Cerebellar nuclear complex (tissue), 1 donor: ENCODE data around the gene SPOUT1.
A peak's percentile ranks its signal among the peaks of the same experiment; 100 is the strongest.
"Not testable (repeated sequence)": the region's sequence is repeated elsewhere in the genome, so short reads cannot be mapped to it uniquely, and the experiment has no call there.

Experiments
- DNase-seq, 2 experiments: peaks; one replicate each; lab custom pipeline; 2025; lab: John Stamatoyannopoulos, UW

The SPOUT1 gene

DNA sequence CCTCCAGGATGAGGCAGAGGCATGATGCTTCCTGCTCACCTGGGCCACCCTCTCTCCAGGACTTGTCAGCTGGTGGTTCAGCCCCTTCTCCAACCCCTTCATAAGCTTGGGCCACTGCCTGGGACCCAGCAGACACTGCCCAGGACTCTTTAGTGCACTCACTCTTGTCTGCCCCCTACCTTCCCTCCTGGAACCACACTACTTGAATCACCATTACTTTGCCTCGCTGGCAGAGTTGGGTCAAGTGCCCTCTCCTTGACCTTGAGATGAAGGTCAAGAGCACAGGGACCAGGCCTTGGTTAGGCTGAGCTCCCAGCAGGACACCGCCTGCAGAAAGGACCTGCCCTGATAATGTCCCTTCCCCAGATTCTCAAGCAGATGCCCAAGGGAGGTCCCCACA, 19.8 kb downstream of the SPOUT1 start:
- no peak for DNase-seq

DNA sequence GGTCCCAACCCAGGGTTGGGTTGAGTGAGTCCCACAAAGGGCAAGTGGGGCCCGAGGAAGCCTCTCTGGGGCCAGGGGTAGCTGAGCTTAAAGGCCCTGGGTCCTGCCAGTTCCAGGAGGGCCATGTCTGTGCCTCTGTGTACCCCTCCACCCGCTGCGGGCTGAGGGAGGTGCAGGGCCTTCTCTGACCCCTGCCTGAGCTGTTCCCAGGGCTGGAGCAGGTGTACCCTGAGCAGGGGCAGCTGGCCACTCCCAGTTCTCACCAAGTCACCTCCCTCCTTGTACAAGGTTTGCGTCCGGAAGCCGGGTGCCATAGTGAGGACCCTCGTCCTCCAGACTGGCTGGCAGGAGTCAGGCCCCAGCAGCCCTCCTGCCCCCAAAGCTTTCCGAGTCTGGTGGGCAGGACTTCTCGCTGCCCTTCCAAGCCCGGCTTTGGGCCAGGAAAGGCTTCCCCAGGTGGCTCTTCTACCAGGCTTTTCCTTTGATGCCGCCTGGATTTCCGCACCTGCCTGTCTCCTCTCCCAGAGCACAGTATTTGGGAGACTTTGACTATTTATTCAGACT, 20.5 kb downstream of the SPOUT1 start:
- DNase-seq: no peak

DNA sequence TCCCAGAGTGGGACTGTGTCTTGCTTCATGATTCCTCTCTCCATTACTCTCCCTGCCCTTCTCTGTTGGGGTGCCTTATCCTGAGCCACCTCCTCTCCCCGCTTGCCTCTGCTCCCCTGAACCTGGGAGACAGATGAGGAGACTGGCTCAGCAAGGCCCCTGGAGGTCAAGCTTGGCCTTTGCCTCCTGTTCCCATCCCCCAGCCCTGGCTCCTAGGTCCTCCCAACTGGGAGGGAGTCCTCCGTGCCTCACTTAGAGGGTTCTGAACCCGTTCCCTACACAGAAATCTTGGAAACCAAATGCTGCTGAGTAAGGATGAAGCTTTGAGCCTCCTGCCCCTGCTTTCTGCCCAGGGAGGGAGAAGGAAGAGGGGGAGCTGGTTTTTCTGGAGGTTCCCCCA, 21.1 kb downstream of the SPOUT1 start:
- no peak for DNase-seq

DNA sequence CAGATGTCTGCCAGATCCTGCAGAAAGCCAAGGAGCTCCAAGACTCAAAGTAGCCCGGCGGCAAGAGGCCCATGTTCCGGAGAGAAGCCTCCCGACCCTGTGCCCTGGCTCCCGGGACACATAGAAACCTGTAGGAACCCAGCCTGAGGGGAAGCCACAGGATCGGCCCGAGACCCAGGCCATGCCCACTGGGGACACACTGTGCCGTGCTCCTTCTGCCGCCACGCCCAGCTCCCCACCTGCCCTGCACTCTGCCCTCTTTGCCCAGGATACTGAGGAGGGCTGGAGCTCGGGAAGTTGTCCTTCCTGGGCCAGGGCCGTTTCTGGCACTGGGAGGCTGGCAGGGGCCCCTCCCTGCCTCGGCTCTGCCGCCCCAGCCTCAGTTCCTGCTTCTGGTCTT, 21.8 kb downstream of the SPOUT1 start:
- DNase-seq: no peak

DNA sequence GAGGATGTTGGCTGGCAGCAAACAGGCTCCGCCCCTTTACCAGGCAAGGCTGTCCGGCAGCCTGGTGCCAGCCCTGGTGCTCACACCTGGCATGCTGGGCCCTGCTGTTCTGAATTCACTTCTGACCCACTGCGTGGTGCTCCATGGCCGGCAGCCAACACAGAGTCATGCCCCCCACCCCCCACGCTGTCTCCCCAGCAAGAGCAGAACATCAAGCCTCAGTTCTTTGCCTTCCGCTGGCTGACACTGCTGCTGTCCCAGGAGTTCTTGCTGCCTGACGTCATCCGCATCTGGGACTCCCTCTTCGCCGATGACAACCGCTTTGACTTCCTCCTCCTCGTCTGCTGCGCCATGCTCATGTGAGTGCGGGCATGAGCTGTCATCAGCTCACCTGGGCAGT, 23.9 kb downstream of the SPOUT1 start:
- no peak for DNase-seq

DNA sequence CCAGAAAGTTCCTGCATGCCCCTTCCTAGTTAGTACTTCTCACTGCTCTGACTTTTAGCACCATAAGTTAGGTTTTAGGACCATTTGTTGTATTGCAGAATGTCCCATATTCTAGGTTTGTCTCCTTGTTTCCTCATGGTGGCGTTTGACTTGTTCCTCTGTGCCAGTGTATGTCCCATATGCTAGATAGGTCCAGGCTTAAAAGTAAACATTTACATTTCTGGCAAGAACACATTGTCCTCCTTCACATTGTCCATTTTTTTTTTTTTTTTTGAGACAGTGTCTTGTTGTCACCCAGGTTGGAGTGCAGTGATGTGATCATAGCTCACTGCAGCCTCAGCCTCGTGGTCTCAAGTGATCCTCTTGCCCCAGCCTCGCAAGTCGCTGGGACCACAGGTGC, 27.1 kb downstream of the SPOUT1 start:
- no peak for DNase-seq

DNA sequence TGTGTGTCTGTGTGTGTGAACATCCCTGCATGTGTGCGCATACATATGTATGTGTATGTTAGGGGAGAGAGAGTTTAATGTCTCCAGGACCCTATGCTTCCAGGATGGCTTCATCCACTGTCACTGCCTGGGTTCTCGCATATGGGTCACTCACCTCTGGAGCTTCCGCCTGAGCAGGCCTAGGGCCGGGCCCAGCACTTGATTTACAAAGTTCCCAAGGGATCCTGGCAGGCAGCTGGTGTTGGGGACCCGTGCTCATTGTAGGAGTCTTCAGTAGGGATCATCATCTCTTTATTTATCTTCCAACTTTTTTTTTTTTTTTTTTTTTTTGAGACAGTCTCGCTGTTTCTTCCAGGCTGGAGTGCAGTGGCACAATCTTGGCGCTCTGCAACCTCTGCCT, 29.5 kb downstream of the SPOUT1 start:
- no peak for DNase-seq

DNA sequence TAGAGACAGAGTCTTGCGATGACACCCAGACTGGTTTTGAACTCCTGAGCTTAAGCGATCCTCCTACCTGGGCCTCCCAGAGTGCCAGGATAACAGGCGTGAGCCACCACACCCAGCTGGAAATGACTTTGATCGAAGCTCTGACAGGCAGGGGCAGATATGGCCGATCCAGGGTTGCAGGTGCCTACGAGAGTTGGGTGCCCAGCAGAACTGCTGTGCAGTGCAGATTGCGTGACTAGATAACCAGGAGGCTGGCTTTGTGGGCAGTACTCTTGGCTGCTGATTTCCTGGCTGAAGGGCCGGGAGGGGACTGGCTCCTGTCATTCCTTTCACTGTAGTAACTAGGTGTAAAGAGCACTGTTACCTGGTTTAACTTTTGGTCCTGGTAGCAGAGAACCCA, 30.7 kb downstream of the SPOUT1 start:
- DNase-seq: no peak

DNA sequence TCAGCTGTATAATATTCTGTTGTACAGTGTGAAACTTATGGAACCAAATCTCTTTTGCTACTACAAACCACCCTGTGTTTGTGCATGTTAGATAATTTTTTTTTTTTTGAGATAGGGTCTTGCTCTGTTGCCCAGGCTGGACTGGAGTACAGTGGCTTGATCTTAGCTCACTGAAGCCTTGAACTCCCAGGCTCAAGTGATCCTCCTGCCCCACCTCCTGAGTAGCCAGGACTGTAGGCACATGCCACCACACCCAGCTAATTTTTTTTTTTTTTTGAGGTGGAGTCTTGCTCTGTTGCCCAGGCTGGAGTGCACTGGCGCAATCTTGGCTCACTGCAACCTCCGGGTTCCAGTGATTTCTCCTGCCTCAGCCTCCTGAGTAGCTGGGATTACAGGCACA, 34.6 kb downstream of the SPOUT1 start:
- not testable (repeated sequence) for DNase-seq

DNA sequence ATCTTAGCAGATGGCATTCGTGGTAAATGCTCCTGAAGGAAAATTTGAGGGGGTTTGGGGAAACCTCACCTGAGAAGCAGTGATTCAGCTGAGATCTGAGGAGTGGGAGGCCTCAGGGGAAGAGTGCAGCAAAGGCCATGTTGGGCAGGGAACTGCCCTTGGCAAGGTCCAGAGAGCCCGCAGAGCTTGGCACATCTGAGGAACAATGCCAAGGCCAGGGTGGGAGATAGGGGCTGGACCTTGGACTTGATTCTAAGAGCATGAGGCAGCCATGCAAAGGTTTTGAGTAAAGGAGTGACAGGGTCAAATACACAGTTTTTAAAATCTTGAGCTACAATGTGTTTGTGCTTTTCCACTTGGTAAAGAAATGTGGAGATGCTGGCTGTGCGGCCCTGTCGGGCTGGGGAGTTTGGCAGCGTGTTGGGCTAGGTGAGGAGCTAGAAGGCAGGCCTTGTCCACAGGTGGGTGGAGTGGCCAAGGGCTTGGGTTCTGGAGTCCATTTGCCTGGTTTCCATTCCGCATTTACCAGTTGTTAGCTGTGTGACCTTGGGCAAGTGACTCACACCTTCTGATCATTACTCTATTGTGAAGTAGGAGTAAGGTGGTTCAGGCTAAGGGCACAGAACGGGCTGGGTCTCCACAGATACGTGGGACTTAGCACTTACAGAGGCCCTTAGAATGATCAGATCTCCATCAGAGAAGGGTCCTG, 36.5 kb downstream of the SPOUT1 start:
- DNase-seq: no peak

DNA sequence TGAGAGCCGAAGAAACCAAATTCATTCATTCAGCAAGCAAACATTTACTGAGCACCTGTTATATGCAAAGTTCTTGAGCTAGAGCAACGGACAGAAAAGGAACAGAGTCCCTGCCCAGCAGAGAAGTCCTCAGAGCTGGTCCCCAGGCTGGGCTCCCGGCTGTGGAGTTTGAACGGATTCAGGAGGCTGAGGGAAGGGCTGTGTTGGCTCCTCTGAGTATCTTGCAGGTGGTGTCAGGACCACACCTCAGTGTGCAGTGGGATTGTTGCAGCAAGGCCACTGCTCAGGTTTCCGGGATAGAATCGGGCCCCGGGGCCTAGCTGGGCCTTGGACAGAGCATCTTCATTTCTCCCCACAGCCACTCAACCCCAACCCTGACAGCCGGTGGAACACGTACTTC, 37.5 kb downstream of the SPOUT1 start:
- DNase-seq: no peak

DNA sequence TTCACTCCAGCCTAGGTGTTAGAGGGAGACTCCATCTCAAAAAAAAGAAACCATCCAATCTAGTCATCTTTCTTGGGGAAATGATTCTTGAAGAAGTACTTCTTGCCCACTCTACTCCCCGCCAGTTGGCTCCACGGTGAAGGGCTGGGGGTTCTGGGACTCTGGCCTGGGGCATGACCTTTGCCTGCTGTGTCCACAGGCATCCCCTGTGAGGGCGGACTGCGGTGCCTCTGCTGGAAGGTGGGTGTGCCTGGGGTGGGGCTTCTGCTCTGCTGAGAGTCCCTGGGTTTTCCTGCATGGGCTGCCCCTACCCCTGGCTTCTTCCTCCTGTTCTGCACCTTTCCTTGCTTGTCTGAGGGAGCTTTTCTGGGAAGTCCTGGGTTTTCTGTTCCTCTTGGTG, 39.1 kb downstream of the SPOUT1 start:
- no peak for DNase-seq

DNA sequence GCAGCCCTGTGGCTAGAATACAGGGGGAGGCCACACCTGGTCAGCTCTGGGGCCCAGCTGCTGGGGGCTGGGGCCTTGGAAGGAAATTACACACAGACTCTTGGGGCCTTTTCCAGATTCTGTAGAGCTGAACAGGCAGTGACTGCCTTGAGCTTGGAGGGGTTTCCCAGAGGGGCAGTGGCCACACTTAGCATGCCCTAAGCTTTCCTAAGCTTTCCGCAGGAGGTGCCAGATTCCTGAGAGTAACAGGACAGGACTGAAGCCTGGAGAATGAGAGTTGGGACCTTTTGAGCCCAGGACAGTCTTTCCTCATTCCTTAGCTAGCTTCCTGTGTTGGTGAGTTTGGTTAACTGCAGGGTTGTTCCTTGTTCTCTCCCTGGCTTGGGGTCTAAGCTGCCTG, 41.1 kb downstream of the SPOUT1 start:
- DNase-seq: no peak

DNA sequence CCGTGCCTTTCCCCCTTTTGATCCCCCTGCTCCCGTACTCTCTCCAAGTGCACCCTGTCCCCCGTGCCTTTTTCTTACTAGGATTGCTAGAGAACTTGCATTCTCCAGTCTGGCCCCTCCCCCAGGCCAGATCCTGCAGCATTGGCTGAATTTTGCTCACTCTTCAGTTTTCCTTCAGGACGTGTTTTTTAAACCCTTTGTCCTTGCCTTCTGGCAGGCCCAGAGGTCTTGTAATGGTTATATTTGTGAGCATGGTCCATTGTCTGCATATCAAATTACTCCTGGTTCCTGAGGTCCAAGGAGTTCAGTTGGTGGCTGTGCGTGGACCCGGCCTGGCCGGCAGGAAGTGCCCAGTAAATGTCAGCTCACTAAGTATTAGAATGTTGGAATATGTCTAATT, 41.9 kb downstream of the SPOUT1 start:
- DNase-seq: no peak

DNA sequence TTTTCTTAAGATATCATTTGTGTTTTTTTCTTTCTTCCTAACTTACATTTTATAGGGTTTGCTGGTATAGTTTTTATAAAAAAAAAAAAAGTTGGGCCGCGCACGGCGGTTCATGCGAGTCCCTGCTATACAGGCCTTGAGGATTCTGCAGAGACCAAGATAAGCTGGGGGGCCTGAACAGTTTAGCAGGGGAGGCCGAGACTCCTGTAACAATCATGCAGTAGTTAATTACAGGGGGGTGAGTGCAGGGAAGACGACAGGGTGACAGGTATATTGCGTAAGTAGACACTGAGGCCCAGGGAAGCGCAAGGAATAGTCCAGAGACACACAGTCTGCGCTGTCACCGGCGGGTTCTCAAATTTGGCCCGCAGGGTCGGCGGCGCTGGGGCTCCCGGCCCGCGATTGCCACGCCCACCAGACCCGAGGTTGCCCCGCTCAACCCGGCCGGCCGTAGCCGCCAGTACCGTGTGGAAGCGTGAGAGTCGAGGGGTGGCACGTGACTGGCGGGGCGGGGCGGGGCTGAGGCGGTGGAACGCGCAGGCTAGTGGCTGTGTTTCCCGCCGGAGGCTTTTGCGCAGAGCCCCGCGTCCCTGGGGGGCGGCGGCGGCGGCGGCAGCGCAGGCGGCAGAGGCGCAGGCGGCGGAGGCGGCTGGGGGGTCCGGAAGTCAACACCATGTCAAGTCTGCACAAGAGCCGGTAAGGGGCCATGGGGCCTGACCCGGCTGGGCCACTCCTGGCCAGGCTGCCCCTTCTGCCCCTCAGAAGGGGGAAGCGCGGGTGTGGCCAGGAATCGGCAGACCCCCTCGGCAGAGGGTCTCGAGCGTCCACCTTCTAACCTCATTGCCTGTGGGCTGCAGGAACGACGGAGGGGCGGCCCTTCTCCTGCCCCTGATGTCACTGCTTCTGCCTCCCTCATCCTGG, 42.7 kb downstream of the SPOUT1 start, which contains the start of gene TBC1D13:
TSS of gene TBC1D13 (plus strand) at position 573 of the 921 bp plus-strand sequence. CDS start at position 674, 101 bp downstream.
- DNase-seq: peak in 1 of 2 experiments; percentile 54

DNA sequence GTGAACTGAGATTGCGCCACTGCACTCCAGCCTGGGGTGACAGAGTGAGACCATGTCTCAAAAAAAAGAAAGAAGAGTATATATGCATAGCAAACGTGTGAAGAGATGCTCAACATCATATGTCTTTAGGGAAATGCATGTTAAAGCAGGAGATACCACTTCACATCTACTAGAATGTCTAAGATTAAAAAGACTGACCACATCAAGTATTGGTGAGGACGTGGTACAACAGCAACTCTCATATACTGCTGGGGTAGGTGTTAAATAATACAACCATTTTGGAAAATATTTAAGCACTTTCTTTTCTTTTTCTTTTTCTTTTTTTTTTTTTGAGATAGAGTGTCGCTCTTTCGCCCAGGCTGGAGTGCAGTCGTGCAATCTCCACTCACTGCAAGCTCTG, 44.2 kb downstream of the SPOUT1 start:
- DNase-seq: no peak

DNA sequence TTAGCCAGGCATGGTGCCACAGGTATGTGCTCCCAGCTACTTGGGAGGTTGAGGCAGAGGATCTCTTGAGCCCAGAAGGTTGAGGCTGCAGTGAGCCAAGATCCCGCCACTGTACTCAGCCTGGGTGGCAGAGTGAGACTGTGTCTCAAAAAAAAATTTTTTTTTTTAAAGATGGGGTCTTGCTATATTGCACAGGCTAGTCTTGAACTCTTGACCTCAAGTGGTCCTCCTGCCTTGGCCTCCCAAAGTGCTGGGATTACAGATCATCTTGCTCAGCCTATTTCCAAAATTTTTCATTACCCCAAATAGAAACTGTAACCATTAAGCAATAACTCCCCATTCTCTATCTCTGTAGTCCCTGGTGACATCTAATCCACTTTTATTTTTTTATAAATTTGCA, 46.9 kb downstream of the SPOUT1 start:
- DNase-seq: no peak

DNA sequence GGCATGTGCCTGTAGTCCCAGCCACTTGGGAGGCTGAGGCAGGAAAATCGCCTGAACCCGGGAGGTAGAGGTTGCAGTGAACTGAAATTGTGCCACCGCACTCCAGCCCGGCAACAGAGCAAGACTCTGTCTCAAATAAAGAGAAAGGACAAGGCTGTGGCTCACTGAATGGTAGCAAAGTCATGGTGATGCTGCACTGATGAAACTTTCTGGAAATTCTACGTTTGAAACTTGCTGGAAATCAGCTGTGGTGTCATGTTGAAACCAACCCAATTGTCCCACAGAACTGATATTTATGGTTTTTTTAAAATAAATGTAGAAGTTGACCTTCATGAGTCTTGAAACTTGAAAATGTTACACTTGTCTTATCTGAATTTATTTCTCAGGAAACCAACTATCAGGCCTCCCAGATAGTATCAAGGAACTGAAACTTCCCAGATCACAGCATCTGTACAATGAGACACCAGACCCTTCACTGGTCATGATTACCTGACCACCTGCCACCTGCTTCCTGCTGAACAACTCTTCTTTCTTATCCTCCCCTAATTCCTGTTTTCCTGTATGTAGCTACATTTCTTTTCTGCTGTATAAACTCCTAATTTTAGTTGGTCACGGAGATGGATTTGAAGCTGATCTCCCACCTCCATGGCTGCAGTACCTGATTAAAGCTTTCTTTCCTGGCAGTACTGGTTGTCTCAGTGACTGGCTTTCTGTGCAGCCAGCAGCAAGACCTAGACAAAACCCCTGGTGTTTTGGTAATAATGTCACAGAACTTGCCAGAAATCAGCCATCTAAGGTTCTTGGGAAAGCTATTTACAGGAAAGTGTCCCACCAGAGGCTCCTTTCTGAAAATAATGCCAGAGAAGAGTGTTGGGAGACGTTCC, 48.2 kb downstream of the SPOUT1 start:
- no peak for DNase-seq

DNA sequence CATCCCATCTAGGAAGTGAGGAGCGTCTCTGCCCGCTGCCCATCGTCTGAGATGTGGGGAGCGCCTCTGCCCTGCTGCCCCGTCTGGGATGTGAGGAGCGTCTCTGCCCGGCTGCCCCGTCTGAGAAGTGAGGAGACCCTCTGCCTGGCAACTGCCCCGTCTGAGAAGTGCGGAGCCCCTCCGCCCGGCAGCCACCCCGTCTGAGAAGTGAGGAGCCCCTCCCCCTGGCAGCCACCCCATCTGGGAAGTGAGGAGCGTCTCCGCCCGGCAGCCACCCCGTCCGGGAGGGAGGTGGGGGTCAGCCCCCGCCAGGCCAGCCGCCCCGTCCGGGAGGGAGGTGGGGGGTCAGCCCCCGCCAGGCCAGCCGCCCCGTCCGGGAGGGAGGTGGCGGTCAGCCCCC, 49.5 kb downstream of the SPOUT1 start:
- not testable (repeated sequence) for DNase-seq

DNA sequence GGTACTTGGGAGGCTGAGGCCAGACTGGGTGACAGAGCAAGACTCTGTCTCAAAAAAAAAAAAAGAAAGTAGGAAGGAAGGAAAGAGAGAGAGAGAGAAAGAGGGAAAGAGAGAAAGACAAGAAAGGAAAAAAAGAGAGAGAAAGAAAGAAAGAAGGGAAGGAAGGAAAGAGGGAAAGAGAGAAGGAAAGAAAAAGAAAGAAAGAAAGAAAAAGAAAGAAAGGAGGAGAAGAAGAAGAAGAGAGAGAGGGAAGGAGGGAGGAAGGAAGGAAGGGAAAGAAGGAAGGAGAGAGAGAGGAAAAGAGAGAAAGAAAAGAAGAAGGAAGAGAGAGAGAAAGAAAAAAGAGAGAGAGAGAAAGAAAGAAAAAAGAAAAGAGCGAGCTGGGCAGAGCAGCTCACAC, 54.8 kb downstream of the SPOUT1 start:
- no peak for DNase-seq

DNA sequence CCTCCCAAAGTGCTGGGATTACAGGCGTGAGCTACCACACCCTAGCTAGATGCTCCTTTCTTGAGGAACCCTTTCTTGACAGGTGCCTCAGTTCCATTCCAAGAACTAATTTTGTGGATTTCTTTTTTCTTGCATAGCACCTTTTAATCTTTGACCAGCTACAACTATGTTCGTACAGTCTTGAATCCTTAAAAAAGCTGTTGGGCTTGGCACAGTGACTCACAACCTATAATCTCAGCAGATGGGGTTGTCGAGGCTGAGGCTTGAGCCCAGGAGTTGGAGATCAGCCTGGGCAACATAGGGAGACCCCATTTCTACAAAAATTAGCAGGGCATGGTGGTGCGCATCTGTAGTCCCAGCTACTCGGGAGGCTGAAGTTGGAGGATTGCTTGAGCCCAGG, 56.5 kb downstream of the SPOUT1 start:
- no peak for DNase-seq
